ENCODE data around the gene KRTAP20-4.

The KRTAP20-4 gene

DNA sequence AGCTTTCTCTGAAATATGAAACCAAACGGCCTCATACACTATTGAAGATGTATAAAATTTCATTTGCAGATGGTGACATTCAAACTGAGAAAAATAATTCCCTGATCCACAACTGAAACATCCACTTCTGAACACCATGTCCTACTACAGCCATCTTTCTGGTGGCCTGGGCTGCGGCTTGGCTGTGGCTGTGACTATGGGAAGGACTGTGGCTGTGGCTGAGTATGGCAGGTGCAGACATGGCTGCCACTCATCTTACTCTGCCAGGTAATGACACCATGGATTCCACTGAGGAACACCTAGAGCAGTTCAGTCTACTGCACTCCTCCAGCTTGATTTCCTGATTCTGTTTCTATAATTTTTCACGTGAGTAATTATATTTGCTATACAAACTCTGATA lies at the start of gene KRTAP20-4:
TSS of gene KRTAP20-4 (plus strand) at position 106 of the 400 bp plus-strand sequence.
- no peak for DNase-seq

DNA sequence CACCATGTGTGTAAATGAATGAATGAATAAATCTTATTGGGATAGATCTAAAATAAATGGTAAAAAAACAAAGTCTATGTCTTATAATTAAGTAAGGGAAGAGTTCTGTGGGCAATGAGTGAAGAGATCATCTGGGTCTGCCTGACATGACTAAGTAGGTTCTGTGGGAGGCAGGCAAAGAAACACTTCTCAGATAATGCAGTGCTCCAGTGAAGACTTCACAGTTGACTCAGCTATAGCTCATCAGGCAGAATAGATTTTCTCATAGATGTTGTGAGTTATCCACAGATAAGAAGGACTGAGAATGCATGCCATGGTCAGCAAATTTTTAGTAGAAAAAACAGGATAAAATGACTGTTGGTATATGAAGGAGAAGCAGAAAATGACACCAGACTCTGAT lies 42.7 kb upstream of the KRTAP20-4 start:
- DNase-seq = no peak

DNA sequence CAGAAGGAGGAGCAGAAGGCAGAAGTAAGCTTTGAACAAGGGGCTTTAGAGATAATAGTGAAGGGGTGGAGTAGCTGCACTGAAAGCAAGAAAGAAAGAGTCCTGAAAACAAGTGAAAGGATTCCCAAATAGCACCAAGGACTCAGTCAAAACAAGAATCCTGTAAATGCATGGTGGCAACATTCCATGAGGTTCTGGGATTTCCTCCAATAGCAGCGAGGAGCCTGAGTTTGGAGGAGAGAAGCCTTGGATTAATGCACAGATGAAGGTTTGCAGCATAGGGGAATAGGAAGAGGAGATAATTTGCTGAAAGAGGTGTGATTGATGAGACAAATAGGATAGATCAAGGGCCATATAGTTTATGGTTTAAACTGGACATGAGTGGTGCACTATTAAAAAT lies 41.1 kb upstream of the KRTAP20-4 start:
- no peak for DNase-seq

DNA sequence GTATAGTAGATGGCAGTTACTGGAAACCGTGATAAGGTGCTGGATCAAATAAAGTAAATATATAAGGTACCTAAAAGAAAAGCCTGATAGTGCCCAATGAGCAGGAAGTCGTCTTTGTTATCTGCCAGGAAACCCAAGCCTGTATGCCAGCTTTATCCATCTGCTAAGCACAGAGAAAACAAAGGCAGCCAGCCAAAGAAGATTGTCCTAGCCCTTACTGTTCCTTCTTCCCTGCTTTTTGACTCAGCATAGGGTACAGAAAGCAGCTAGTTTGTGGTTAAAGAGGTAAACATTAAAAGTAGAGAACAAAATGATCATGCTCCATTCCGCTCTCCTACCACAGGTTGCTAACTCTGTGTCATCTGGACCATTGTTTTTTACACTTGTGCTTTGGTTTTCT lies 40.3 kb upstream of the KRTAP20-4 start:
- DNase-seq = no peak

DNA sequence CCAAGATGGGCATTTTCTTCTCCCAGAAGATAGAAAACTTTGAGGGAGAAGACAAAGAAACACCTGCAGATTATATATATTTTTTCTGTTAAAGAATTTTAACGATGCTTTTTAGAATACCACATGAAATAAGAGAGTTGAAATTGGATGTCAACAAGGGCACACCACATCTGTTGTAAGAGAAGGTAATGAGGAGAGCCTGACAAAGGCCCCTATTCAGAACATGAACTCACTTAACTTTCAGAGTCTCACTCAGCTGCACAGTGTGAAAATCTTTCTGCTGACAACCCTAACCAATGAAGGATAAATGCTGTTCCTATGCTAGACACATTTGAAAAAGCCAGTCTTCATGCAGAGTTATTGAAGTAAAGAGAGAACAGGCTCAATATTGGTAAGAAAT lies 37.6 kb upstream of the KRTAP20-4 start:
- no peak for DNase-seq

DNA sequence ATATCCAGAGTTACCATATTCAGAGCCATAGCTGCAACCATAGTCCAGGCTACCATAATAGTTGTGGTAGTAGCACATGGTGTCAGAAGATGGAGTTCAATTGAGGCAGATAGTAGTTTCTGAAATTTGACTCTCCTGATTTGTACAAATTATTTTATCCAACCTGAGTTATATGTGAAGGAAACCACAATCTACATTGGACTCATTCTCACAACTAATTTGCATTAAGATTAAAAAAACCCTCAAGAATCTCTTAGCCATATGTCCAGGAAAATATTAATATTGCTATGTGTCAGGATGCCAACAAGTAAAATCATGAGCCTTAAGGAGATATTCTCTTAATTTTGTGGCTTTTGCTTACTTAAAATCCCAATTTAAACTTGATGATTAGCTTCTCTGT lies 30.1 kb upstream of the KRTAP20-4 start, which contains the start of gene KRTAP22-2:
TSS of gene KRTAP22-2 (minus strand) at position 101 of the 400 bp plus-strand sequence.
- DNase-seq = no peak

DNA sequence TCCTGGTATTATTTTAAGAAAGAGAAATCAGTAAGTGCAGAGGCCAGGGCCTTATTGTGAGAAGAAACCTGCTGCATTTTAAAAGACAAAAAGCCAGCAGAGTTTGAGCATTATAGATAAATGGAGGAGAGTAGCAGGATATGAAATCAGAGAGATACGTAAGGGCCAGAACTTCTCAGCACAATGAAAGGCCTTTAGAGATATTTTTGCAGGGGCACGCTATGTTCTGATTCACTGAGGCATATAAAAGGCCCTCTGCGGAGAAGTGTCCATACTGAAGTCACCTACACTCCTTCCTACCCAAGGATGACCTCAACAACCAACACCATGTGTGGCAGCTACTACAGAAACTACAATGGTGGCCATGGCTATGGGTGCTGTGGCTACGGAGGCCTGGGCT lies 28.3 kb upstream of the KRTAP20-4 start, which contains the start of gene KRTAP6-3:
TSS of gene KRTAP6-3 (plus strand) at position 301 of the 400 bp plus-strand sequence. CDS start at position 307, 6 bp downstream.
- DNase-seq = no peak

DNA sequence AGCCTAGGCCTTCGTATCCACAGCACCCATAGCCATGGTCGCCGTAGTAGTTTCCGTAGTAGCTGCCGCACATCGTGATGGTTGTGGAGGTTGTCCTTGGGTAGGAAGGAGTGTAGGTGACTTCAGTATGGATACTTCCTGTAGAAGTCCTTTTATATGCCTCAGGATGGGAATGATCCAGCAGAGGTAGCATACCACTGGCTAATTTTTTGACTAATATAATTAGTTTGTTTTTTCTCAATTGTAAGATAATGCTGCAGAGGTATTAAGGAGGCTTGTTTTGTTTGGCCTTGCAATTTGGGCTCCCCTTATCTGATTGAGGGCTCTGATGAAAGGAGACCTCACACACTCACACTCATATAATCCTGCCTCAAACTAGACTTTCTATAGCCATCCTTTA lies 21.6 kb upstream of the KRTAP20-4 start, which contains the start of gene KRTAP6-2:
TSS of gene KRTAP6-2 (minus strand) at position 101 of the 400 bp plus-strand sequence. CDS start at position 73, 28 bp downstream.
- DNase-seq = no peak

DNA sequence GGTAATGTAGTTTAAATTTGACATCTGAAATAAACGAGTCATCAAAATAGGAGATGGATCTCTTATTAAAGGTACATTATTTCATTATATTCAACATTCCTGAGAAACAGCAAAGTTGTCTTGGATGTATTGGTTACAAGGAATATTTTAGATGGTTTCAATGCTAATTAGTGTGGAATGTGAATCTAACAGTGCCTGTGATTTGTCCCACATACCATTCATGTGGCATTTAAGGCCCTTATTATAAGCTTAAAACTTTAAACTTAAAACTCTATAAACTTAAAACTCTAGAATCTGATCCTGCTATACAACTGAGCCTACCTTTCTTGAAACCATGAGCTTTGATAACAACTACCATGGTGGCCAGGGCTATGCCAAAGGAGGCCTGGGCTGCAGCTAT lies 19.6 kb upstream of the KRTAP20-4 start, which contains the start of gene KRTAP22-1:
TSS of gene KRTAP22-1 (plus strand) at position 301 of the 400 bp plus-strand sequence.
- DNase-seq = no peak

DNA sequence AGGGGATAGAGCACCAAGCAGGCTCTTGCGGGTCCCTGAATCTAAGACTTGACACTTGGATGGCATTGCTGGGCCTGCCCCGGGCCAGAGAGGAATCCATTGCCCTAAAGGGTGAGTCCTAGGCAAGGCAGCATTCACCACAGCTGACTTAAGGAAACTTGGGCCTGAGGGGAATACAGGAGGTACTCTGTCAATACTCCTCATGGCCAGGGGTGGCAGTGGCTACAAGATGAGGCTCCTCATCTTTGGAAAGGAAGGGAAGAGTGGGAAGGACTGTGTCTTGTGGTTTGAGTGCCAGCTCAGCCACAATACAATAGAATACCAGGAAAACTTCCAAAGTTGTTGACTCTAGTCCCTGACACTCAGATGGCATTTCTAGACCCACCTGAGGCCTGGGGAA lies 14.5 kb upstream of the KRTAP20-4 start:
- no peak for DNase-seq

DNA sequence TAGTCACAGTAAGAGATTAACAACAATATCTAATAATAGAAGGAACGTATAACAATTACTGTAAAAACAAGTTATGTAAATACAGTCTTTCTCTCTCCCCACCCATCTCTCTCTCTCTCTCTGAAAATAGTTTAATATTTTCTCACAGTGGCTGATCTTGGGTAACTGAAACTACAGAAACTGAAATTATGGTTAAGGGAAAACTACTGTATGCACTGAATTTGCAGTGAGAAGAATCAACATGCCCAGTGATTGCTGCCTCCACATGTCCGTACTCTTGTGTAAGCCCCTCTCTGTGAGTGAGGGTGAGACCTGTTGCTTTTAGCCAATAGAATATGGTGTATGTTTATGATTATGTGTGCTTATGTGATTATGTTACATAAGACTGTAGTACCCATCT lies 8.3 kb upstream of the KRTAP20-4 start:
- no peak for DNase-seq

DNA sequence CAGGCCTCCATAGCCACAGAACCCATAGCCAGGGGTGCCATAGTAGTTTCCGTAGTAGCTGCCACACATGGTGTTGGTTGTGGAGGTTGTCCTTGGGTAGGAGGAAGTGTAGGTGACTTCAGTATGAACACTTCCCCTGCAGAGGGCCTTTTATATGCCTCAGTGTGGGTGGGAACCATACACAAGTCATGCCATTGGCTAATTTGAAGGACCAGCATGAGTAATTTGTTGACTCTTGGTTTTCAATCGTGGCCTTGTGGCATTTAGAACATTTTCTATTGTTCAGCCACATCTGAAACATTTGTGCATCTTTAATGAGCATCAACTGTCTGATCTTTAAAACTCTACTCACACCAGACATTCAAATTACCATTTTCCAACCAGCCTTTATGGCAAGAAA lies 6.6 kb upstream of the KRTAP20-4 start, which contains the start of gene KRTAP6-1:
TSS of gene KRTAP6-1 (minus strand) at position 95 of the 400 bp plus-strand sequence. CDS start at position 69, 26 bp downstream.
- no peak for DNase-seq

DNA sequence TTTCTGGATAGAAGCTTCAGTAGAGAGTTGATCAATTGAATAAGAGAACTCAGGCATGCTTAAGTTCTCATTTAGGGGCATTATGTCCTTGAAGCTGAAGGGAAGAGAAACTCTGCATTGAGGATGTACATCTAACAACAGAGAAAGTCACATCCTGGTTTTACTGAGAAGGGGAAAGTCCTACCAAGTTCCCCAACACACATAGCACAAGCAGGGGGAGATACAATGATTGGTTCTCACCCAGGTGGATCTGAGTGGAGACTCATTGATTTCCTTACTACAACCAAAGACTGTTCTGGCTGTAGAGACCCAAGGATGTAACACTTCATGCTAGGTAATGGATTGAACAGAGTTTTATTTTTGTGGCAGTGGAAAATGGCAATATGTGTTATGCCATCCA lies 5.2 kb upstream of the KRTAP20-4 start:
- no peak for DNase-seq

DNA sequence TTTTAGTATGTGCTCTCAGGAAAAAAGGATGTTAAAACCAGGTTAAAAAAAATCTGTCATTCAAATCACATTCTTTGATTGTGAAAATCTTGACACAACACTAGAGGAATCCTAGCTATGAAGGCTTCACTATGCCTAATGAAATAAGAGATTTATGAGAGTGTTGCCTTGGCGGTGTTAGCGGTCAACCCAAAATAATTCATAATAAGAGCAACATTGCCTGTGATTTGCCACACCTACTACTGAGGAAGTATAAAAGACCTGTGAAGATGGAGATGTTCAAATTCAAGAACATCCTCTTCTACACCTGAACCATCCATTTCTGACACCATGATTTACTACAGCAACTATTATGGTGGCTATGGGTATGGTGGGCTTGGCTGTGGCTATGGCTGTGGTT lies 4.3 kb upstream of the KRTAP20-4 start, which contains the start of gene KRTAP20-1:
TSS of gene KRTAP20-1 (plus strand) at position 301 of the 400 bp plus-strand sequence. CDS start at position 331, 30 bp downstream.
- no peak for DNase-seq

DNA sequence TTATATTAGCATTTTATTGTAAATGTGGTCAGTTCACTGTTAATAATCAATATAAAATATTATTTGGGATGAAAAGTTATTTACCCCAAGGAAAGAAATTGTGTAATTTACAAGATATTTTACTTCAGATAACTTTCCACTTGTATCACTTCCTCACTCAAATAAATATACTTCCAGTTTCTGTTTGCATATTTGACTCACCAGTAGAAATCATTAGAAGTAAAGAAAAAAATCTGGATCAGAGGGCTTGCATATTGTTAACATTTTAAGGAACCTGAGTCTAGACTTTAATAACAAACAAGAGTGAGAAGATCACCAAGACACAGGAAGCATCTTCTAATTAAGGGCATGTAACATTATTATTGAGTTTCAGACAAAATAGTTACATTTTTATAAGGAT lies 347 bp upstream of the KRTAP20-4 start:
- no peak for DNase-seq

DNA sequence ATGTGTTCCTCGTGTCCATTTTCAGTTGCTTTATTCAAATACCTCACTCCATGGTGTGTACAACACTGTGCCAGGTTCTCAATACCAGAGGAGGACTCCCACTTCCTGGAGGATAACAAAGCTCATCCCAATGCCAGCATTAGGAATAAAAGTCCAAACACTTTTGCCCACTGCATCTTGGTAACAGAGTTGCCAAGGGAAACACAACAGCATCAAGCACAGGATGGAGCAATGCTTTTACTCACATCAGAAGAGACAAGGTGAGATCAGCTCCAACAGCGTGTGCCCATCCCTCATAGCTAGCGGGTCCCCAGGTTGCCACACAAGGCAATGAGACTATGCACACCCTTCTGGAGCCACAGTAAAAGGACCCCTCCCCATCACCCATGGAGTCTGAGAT lies 2.9 kb downstream of the KRTAP20-4 start:
- DNase-seq = no peak

DNA sequence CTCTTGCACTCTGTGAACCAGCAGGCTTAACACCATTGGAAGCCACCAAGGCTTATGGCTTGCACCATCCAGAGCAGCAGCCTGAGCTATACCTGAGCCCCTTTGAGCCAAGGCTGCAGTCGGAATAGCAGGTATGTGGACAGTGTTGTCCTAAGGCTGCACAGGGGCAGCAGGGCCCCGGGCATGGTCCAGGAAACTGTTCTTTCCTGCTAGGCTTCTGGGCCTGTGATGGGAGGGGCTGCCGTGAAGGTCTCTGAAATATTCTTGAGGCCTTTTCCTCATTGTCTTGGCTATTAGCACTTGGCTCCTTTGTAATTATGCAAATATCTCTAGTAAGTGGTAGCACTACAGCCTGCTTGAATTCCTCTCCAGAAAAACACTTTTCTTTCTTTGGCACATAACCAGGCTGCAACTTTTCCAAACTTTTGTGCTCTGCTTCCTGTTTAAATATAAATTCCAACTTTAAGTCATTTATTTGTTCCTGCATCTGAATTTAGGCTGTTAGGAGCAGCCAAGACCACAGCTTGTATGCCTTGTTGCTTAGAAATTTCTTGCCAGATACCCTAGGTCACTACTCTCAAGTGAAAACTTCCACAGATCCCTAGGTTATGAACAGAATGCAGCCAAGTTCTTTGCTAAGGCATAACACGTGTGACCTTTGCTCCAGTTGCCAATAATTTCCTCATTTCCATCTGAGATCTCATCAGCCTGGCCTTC lies 5.2 kb downstream of the KRTAP20-4 start:
- DNase-seq = no peak

DNA sequence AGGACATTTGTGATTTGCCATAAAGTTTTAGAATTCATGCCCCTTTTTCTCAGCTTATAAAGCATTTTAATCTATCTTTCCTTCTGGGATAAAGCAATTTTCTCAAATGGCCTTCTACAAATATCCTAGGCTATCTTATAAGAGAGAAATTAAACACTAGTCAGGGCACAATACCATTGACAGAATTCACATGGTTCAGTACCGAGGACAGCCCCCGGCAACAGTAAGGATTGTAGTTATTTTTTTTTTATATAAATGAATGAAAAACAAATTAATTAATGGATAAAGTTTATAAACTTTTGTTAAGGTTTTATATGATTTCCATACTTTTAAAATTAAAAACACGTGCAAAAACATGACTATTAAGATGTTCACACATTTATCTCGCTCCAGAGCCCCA lies 7.7 kb downstream of the KRTAP20-4 start:
- DNase-seq = no peak

DNA sequence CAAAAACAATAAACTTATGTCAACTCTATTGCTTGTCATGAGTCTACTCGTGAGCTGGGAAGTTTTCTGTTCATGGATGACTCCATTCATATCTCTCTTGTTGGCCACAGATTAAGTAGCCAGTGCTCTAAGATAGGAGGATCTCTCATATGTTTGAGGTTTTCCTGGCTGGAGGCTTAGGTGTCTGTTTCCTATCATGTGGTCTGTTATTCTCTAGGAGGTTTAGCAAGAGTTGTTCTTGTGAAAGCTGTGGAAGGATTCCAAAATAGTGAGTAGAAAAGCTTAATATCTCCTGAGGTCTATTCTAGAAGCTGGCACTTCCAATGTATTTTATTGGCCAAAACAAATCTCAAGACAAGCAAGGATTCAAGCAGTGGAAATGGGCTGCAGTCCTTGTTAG lies 8.8 kb downstream of the KRTAP20-4 start:
- no peak for DNase-seq

DNA sequence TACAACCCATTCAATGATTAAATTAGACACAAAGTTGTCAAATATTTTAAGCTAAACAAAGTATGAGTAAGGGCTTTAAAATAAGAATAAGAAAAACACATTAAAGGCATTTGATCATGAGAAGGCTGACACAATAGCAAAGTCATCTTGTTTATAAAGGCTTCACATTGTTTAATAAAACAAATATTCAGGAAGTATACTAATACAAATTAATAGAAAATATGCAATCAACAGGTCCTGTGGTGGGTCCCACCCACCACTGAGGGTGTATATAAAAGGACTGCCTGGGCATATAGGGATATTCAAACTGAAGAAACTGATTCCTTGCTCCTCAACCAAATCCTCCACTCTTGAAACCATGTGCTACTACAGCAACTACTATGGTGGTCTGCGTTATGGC lies 14.5 kb downstream of the KRTAP20-4 start, which contains the start of gene KRTAP20-2:
TSS of gene KRTAP20-2 (plus strand) at position 301 of the 400 bp plus-strand sequence. CDS start at position 359, 58 bp downstream.
- no peak for DNase-seq

DNA sequence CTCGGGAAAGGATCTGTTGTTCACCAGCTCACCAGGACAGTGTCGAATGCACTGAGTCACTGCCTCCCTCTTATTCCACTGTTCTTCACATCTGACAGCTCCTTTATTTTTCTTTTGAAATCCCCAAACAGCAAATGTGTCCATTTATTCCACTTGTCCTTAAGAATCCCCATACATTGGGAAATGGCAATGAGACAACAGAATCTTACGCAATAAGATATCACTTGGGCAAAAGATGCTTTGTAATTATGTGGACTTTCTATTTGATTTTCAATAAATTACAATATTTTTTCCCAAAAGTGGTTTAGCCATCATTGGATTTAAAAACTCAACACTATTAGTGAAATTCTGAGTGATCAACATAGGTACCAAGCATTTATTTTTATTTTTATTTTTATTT lies 18.3 kb downstream of the KRTAP20-4 start:
- no peak for DNase-seq

DNA sequence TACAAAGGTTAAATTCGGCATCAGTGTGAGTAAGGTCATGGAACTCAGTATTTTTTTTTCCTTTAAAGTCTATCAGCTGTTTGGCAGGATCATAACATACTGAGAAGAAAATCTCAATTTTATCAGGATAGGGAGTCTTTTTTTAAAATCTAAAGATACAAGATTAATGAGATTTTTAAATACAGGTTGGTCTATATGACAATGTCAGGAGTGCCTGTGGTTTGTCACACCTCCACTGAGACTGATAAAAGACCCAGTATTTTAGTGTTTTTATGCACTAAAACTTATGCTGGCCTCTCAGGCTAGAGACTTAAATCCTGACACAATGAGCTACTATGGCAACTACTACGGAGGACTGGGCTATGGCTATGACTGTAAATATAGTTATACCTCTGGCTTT lies 22.1 kb downstream of the KRTAP20-4 start, which contains the start of gene KRTAP20-3:
TSS of gene KRTAP20-3 (plus strand) at position 301 of the 400 bp plus-strand sequence.
- no peak for DNase-seq

DNA sequence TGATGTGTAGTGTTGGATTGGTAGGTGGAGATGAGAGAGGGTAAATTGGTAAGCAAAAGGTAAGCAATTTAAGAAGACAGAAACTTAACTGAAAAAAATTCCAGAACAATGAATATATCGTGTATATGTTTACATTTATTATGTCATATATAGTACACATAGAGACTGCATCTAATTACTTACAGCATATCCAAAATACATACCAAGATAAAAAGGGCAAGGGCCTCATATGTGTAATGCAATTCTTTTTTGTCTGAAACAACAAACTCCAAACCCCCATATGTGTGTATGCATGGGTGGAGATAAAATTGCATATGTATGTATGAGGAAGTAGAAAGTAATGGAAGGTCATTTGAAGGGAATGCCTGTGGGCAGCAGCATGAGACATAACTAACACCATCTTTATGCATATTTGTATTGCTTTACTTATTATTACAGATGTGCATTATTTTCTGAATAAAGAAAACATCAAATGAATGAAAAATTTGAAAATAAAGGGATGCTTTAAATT lies 26.5 kb downstream of the KRTAP20-4 start:
- no peak for DNase-seq

DNA sequence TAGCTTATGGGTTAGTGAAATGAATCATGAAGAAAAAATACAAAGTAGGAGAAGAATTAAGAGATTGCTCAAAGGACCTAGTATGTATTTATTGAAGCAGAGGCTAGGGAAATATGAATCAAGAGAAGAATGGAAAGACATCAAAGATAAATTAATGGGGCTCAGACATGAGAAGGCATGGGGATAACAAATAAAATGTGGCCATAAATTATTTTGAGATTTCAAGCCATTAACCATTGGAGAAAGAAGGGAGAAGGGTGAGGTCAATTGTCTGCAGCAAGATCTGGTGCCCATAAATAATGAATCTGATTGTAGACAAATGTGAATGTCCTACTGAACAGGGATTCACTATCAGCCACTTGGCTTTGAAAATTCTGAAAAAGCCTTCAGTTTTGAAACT lies 32.5 kb downstream of the KRTAP20-4 start:
- DNase-seq = no peak
